AG04450 (cell line): Measurements from ENCODE around the gene ADAM15. TPM values are rescaled to one million over a fixed set of nuclear protein-coding genes. Genes with fewer than 3 reads are reported as not detected.
A peak's percentile ranks its signal among the peaks of the same experiment; 100 is the strongest.

ENCODE experiments used
- CTCF ChIA-PET: fragments of 300-600, 350-600 bp; formaldehyde crosslinking; extraction: SDS; loops from one replicate; lab custom pipeline; 2022; ENCODE audit warnings: antibody characterized with exemption, inconsistent platforms; lab: Charles Lee
- POLR2A ChIA-PET: fragments of 350-600 bp; formaldehyde crosslinking; extraction: SDS; loops from one replicate; lab custom pipeline; 2021; ENCODE audit warnings: antibody characterized with exemption, inconsistent platforms; lab: Yijun Ruan, JAX
- DNase-seq: peaks from one replicate; pipeline ENCODE4 v3.0.0-alpha.2; 2011; ENCODE audit warnings: low read depth, low spot score
- H3K27ac ChIP-seq: one replicate; pipeline ENCODE4 v1.5.1; 2012; ENCODE audit warnings: low read depth, low read length, control low read depth
- H3K27me3 ChIP-seq: one replicate; pipeline ENCODE4 v1.6.0; 2012; ENCODE audit warnings: low read length; ENCODE audit not compliant: control insufficient read depth, insufficient read depth
- H3K4me3 ChIP-seq: 2 replicates; pipeline ENCODE4 v1.5.1; 2011; ENCODE audit warnings: mild to moderate bottlenecking, low read depth, low read length, control low read depth
- H3K9me3 ChIP-seq: 2 replicates; pipeline ENCODE4 v1.5.1; 2012; ENCODE audit warnings: low read length; ENCODE audit not compliant: control insufficient read depth, insufficient read depth
- CTCF ChIP-seq: IDR thresholded peaks from 2 replicates; pipeline ENCODE4 v1.5.1; 2011; ENCODE audit warnings: low read depth, low read length, control low read depth, inconsistent platforms
- polyA plus RNA-seq: library from polyadenylated mRNA; depleted of rRNA; stranded (reverse); fragments of >200 nt; gene quantifications from 2 replicates; pipeline ENCODE4 v1.2.3, GENCODE V29; 2011

The ADAM15 gene
- polyA plus RNA-seq, 1 experiment: 25.9 TPM

- POLR2A ChIA-PET: interaction anchor here (1.1 to 1.3 kb wide), 2 partner anchors 15 to 94 kb away, joined by 3 to 4 read pairs; partner anchors contain the start of gene KRTCAP2
- TF ChIP-seq CTCF: no peak
- peak overlapping the region; percentile 50 for H3K4me3 ChIP-seq
- H3K27ac ChIP-seq: no peak overlapping the region
- CTCF ChIA-PET: interaction anchor here (0.7 to 2.2 kb wide), 4 partner anchors 12 to 94 kb away, joined by 3 to 10 read pairs (median 5); partner anchors contain the start of genes ADAM15 and KRTCAP2
- no peaks in the 10 kb centered on the region; the same call in 1 of the 2 replicates for H3K9me3 ChIP-seq
- no peak for DNase-seq
- H3K27me3 ChIP-seq: peaks cover 68% of the 10 kb centered on the region
Measured at GRCh38 chr1:155079210-155079486, 28.0 kb downstream of the ADAM15 start.

- Histone ChIP-seq H3K4me3 (no peak overlapping the region), H3K27ac (no peak overlapping the region), H3K27me3 (peaks cover 64% of the 10 kb centered on the region), H3K9me3 (no peaks in the 10 kb centered on the region; the same call in 1 of the 2 replicates)
- POLR2A ChIA-PET: interaction anchor here (1.3 kb wide), 1 partner anchor 94 kb away, joined by 4 read pairs; the partner anchor contains the start of gene KRTCAP2
- TF ChIP-seq CTCF: no peak
- CTCF ChIA-PET: interaction anchor here (0.7 to 2.2 kb wide), 4 partner anchors 12 to 93 kb away, joined by 3 to 10 read pairs (median 5); partner anchors contain the start of genes ADAM15 and KRTCAP2
- no peak for DNase-seq
Measured at GRCh38 chr1:155079487-155080311, 28.6 kb downstream of the ADAM15 start.

DNA sequence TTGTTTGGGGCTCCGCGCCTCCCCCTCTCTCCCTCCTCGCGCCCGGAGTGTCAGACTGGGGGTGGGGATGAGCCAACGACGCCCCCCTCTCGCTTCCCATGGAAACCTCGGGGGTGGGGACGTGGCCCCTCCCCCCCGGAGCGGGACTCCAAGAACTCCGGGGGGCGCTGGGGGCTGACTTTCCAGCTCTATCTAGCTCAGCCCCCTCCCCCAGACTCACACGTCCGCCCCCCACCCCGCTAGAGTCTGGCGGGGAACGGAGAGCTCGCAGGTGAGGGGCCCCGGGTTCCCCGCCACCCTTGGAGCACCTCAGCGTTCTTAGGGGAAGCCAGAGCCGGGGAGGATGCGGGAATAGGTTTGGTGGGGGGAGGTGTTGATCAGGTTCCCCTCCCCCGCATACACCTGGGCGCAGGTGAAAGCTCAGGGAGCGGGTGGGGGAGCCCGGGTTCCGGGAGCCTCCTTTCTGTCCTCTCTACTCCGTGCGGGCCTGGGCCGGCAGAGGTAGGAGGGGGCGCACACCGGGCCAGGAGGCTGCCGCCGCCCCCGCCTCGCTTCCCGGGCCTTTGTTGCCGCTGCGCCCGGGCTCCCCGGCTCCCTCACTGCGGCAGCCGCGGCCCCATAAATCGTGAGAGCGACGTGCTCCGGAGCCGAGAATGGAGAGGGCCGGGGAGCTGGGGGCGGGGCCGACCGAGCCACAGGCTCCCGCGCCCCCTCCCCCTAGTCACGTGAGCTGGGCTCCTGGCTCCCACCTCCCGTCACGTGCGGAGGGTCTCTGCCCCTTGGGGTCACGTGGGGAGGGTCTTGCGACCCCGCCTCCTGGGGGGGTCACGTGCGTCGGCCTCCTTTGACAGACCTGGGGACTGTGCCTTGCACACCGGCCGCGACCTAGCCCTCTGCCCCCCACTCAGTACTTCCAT, 29.5 kb downstream of the ADAM15 start:
- no peaks in the 10 kb centered on the region; the same call in 1 of the 2 replicates for H3K9me3 ChIP-seq
- no peak for TF ChIP-seq CTCF
- POLR2A ChIA-PET: no interaction called here
- no peak overlapping the region for H3K4me3 ChIP-seq
- no peak overlapping the region for H3K27ac ChIP-seq
- peaks cover 57% of the 10 kb centered on the region for H3K27me3 ChIP-seq
- CTCF ChIA-PET: interaction anchor here (0.7 to 2.2 kb wide), 4 partner anchors 9 to 1081 kb away, joined by 3 to 7 read pairs (median 4); partner anchors contain the start of gene KRTCAP2
- DNase-seq: no peak

DNA sequence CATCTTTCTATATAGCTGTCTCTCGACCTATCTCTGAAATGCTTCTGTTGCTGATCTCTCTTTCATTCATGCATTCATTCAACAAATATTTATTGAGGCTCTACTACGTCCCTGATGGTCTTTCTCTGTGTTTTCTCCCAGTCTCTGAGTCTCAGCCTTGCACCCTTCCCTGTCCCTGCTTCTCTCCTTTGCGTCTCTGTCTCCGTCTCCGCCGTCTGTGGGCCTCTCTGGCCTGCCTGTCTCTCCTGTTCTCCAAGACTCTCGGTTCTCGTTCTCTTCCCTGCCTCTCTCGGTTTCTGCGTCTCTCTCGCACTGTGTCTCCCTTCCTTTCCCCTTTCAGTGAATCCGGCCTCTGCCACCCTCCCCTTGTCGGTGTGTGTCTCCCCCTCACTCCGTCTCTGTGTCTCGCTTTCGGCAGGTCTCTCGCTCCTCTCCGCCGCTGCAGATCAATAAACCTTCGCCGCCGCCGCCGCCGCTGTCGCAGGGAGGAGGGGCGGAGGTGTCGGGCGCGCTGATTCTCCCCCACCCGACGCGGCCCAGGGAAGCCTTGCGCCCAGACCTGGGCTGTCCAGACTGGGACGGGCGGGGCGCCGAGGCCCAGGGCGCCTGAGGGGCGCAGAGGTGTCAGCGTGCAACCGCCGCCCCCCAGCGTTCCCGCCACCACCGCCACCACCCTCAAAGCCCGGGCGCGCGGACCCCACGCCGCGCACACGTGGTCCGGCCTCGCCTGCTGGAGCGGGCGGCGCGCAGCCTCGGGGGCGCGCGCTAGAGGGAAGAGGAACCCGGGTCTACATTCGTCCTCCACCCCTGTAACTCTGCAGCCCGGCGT, 30.6 kb downstream of the ADAM15 start:
- CTCF ChIA-PET: interaction anchor here (1.1 to 2.2 kb wide), 2 partner anchors 8 to 91 kb away, joined by 4 to 7 read pairs; partner anchors contain the start of gene KRTCAP2

More for the DNA sequence above, 30.6 kb downstream of the ADAM15 start:
- POLR2A ChIA-PET: no interaction called here
- Histone ChIP-seq H3K4me3 (no peak overlapping the region), H3K27me3 (peaks cover 55% of the 10 kb centered on the region), H3K27ac (no peak overlapping the region), H3K9me3 (no peaks in the 10 kb centered on the region; the same call in 1 of the 2 replicates)
- no peak for TF ChIP-seq CTCF
- no peak for DNase-seq
